ENCODE measurements around the gene PEX11A. TPM values are rescaled to one million over a fixed set of nuclear protein-coding genes. Genes with fewer than 3 reads are reported as not detected.

PEX11A gene
- total and polyA plus RNA-seq, 12 donors: 5.4 to 23.2 (median 12.8) TPM

DNA sequence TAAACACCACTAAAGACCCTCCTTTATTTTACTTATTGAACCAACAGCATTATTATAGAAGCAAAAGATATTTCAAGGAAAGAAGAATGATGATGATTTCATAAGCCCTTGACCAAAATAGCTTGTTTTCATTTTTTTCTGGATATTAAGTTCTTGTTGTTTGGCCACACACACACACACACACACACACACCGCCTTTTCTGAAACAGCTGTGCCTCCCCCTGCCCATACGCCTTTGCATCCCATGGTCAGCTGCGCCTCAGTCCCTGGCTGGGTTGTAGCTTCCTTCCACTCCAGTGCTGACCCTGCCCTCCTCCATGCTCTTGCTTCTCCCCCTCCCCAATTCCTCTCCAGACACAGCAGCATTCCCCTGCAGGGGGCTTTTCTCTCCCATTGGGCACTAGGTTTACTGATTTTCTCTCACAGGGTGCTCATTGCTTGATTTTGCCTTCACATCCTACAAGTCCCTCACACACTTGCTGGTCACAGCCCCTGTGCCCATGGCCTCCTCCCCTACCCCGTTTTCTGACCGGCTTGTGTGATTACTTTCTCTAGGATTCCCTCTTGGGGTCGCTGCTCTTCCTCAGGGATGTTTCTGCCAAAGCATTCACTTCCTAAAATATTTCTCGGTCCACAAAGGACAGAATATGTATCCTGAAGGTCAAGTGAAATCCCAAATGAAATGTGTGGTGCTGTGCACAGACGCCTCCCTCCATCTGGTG, 42.1 kb upstream of the PEX11A start:
- Histone ChIP-seq H3K4me3 (no peak overlapping the region), H3K36me3 (replicated peaks in 1 of 2) (no peaks in the 10 kb centered on the region), H3K4me1 (replicated peaks in 1 of 2) (no peaks in the 10 kb centered on the region), H3K27me3 (no peaks in the 10 kb centered on the region), H3K9me3 (replicated peaks in 1 of 3) (no peaks in the 10 kb centered on the region), H3K27ac (no peak overlapping the region)
- no peak for TF ChIP-seq POLR2A (IDR thresholded peaks at IDR 0.05)
- TF ChIP-seq, protein P1, sequence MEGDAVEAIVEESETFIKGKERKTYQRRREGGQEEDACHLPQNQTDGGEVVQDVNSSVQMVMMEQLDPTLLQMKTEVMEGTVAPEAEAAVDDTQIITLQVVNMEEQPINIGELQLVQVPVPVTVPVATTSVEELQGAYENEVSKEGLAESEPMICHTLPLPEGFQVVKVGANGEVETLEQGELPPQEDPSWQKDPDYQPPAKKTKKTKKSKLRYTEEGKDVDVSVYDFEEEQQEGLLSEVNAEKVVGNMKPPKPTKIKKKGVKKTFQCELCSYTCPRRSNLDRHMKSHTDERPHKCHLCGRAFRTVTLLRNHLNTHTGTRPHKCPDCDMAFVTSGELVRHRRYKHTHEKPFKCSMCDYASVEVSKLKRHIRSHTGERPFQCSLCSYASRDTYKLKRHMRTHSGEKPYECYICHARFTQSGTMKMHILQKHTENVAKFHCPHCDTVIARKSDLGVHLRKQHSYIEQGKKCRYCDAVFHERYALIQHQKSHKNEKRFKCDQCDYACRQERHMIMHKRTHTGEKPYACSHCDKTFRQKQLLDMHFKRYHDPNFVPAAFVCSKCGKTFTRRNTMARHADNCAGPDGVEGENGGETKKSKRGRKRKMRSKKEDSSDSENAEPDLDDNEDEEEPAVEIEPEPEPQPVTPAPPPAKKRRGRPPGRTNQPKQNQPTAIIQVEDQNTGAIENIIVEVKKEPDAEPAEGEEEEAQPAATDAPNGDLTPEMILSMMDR (IDR thresholded peaks at IDR 0.05): no peak
- 57 to 68% (median 61%) methylated on average over 8 of the region's 8 CpGs for WGBS, 4 donors
- no peak for DNase-seq
- intact Hi-C loops (cut with DNase I): no loop called here

DNA sequence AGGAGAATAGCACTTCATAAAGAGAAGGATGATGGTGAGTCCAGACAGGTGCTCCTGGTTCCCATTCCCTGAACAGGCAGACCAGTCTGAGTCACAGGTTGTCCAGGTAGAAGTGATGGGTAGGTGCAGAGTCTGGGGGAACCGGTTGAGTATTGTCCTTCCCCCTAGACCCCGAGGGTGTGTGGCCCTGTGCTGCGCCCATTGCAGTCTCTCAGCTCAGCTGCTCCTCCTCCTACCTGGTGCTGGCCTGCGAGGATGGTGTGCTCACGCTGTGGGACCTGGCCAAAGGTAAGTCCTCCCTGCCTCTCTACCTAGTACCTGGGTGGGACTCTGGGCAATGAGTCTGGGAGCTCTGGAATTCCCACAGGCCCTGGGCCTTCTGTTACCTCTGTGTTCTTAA, 40.7 kb upstream of the PEX11A start:
- Histone ChIP-seq H3K36me3 (replicated peaks in 1 of 2) (no peaks in the 10 kb centered on the region), H3K4me1 (replicated peaks in 1 of 2) (no peaks in the 10 kb centered on the region), H3K27ac (no peak overlapping the region), H3K27me3 (no peaks in the 10 kb centered on the region), H3K9me3 (replicated peaks in 1 of 3) (no peaks in the 10 kb centered on the region), H3K4me3 (no peak overlapping the region)
- 93 to 94% (median 93%) methylated on average over 5 of the region's 5 CpGs; no CpG with 5 or more reads in 1 of the 4 donors for WGBS, 4 donors
- no peak for DNase-seq
- TF ChIP-seq POLR2A (IDR thresholded peaks at IDR 0.05): no peak
- TF ChIP-seq, protein P1 (IDR thresholded peaks at IDR 0.05): no peak
- intact Hi-C loops (cut with DNase I): no loop called here

DNA sequence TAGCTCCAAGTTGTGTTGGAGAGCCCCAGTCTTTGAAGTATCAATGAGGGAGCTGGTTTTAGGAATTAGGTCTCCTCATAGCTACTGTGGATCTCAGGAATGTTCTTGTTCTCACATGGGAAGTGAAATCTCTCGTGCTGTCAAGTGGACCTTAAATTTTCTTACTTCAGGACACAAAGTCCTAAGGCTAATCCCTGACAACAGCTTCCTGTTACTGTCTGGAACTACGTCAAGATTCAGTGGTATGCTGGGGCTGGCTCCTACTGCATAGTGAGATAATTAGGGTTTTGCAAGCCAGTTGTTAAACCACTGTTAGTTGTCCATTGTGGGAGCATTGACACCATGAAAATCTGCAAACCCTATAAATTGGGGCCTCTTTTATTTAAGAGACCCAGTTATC, 37.7 kb upstream of the PEX11A start:
- Histone ChIP-seq H3K4me1 (replicated peaks in 1 of 2) (no peaks in the 10 kb centered on the region), H3K36me3 (replicated peaks in 1 of 2) (no peaks in the 10 kb centered on the region), H3K9me3 (replicated peaks in 1 of 3) (no peaks in the 10 kb centered on the region), H3K27ac (peak overlapping the region in 3 of 5 donors; percentile 50 to 87 (median 73)), H3K27me3 (no peaks in the 10 kb centered on the region), H3K4me3 (no peak overlapping the region)
- TF ChIP-seq POLR2A (IDR thresholded peaks at IDR 0.05): no peak
- TF ChIP-seq, protein P1 (IDR thresholded peaks at IDR 0.05): no peak
- intact Hi-C loops (cut with DNase I): no loop called here
- 43 to 53% (median 50%) methylated on average over 1 to 2 of the region's 2 CpGs for WGBS, 4 donors
- DNase-seq: peak in 2 of 7 donors; percentile 15 to 65

DNA sequence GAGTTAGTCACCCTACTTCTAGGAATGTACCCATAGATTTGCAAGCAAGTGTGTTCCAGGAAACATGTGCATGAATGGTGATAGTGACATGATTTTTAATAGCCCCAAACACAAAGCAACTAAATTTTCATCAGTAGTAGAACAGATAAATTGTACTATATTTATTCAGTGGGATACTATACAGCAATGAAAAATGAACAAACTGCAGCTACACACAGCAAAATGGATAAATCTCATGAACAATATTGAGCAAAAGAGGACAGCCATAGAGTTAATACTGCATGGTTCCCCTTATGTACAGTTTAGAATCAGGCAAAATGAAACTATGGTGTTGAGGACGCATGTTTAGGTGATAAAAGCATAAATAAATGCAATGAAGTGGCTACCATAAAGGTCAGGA, 34.5 kb upstream of the PEX11A start:
- no peak overlapping the region for H3K4me3 ChIP-seq
- no peak overlapping the region for H3K27ac ChIP-seq
- H3K9me3 ChIP-seq (replicated peaks in 1 of 3): no peaks in the 10 kb centered on the region
- no peak for TF ChIP-seq POLR2A (IDR thresholded peaks at IDR 0.05)
- TF ChIP-seq, protein P1 (IDR thresholded peaks at IDR 0.05): no peak
- intact Hi-C loops (cut with DNase I): no loop called here
- H3K4me1 ChIP-seq (replicated peaks in 1 of 2): no peaks in the 10 kb centered on the region
- 85 to 96% (median 89%) methylated on average over 1 of the region's 1 CpG for WGBS, 4 donors
- no peaks in the 10 kb centered on the region for H3K27me3 ChIP-seq
- no peak for DNase-seq
- H3K36me3 ChIP-seq (replicated peaks in 1 of 2): no peaks in the 10 kb centered on the region
